Upper lobe of left lung (tissue), 6 donors: ENCODE results near the gene ATP6V1B1. TPM values are rescaled to one million over a fixed set of nuclear protein-coding genes. Genes with fewer than 3 reads are reported as not detected.

Experiments
- ATAC-seq, 2 donors: fragments of 200-7000 bp; cut with Tn5 transposase; one replicate each; pipeline ENCODE4 v1.9.1; 2022; ENCODE audit warnings: mild to moderate bottlenecking in 2 of 2, moderate library complexity in 2 of 2; ENCODE audit not compliant: low FRiP score in 2 of 2
- DNase-seq, 2 donors: peaks; one replicate each; pipeline ENCODE4 v3.0.0-alpha.2; 2019 to 2020
- H3K27ac ChIP-seq, 4 donors: fragments of 200-600 bp; sonication (generic); one replicate each; pipeline ENCODE4 v1.5.1; 2016 to 2019
- H3K27me3 ChIP-seq, 4 donors: fragments of 200-600 bp; sonication (generic); one replicate each; pipeline ENCODE4 v1.5.1; 2017 to 2019
- H3K36me3 ChIP-seq, 4 donors: fragments of 200-600 bp; sonication (generic); one replicate each; pipeline ENCODE4 v1.5.1; 2016 to 2019
- H3K4me1 ChIP-seq, 4 donors: fragments of 200-600 bp; sonication (generic); one replicate each; pipeline ENCODE4 v1.5.1; 2018 to 2019
- H3K4me3 ChIP-seq, 4 donors: fragments of 200-600 bp; sonication (generic); one replicate each; pipeline ENCODE4 v1.5.1; 2017 to 2019; ENCODE audit warnings: mild to moderate bottlenecking in 2 of 4, moderate library complexity in 1 of 4
- H3K9me3 ChIP-seq, 4 donors: fragments of 200-600 bp; sonication (generic); one replicate each; pipeline ENCODE4 v1.5.1; 2018 to 2019
- EP300 ChIP-seq, 4 donors: sonication (generic); formaldehyde crosslinking; IDR thresholded peaks; one replicate each; pipeline ENCODE4 v1.5.1; 2017; ENCODE audit warnings: antibody characterized with exemption in 4 of 4, control low read depth in 2 of 4
- POLR2A ChIP-seq, 4 donors: fragments of 450-650 bp; IDR thresholded peaks; one replicate each; pipeline ENCODE4 v1.5.1; 2016 to 2017; ENCODE audit warnings: antibody characterized with exemption in 4 of 4, mild to moderate bottlenecking in 2 of 4
- POLR2AphosphoS5 ChIP-seq, 2 donors: sonication (generic); formaldehyde crosslinking; IDR thresholded peaks; one replicate each; pipeline ENCODE4 v1.5.1; 2017; ENCODE audit warnings: antibody characterized with exemption in 2 of 2
- WGBS, 2 donors: methylation state at CpG; one replicate each; pipeline ENCODE4 v1.1.5; 2017 to 2018; 5-methylcytosine and 5-hydroxymethylcytosine counted together
- total RNA-seq, 6 donors: library from RNA; depleted of rRNA in 4 of 6; stranded (reverse); fragments of >200 nt in 4 of 6; gene quantifications; one replicate each; pipeline versions ENCODE4 v1.1.0 to v1.2.1, GENCODE V29; 2016 to 2021
- TF ChIP-seq, protein P1 (sequence below), 6 experiments: fragments of 450-650 bp in 4 of 6; fragments of 200-600 bp in 2 of 6; sonication (generic) in 2 of 6; IDR thresholded peaks; one replicate each; pipeline ENCODE4 v1.5.1; 2016 to 2019; ENCODE audit warnings: antibody characterized with exemption in 6 of 6
- donor health status: DM: no; HTN: no; CAD: no; lungs with moderate emphysema.
- donor health status: DM: no; HTN: yes; CAD: no; lungs with severe emphysema.

Gene ATP6V1B1
- total RNA-seq, 6 donors from 2014 or later = 1.6 to 23.0 (median 3.2) TPM; not detected in 1

DNA sequence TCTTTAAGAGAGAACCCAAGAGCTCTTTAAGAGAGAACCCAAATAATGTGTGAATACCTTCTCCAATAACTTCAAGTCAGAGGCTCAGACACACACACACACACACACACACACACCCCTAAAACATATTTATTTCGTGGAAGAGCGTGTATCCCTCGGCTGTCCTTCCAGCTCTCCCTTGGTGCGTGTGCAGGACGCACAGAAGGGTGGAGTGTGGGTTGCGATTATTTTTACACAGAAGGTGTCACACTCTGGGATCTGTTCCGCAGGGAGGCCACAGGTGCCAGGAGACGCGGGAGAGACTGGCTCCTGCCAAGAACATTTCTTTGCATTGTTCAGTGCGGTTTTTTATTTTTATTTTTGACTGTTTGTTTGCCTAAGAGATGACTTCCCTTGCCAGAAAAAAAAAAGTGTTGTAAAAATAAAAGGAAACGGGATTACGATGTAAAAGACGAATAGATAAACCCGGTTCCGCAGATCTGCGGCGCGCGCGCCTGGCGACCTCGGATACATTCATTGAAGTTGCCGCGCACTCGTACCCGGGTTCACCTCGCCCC lies 47.3 kb upstream of the ATP6V1B1 start:
- WGBS, 2 donors = 7 to 8% methylated on average over 27 of the region's 27 CpGs

DNA sequence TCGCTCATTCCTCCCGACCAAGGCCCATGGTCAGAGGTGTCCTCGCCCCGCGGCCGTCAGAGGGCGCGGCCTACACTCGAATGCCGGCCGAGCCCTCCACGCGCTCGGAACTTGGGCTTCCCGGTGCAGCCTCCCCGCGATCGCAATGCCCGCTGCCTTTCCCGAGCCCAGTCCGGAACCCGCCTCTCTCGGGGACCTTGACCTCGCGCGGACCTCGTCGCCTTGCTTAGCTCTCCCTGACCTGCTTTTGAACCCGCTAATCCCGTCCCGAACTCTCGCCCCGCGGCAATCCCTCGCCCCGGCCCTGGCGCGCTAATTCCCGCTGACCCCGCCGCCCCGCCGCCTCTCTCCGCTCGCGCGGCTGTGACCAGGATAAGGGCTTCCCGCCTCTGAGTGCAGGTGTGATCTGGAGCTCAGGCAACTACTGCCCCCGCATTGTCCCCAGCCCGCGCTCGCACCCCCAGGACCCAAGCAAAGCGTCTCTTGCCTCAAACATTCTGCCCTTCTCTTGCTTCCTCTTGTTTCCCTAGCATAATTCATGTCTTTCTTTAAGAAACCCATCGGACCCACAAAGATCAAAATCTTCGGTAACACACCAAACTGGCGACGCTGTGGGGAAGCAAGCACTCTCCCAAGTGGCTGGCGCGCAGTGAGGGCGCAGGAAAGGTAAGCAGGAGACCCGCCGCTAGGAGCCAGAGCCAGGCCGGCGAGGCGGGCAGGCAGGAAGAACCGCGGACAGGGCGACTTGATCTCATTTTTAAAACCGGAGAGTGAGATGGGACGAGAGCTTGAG lies 46.6 kb upstream of the ATP6V1B1 start:
- ATAC-seq (peak in 1 of 2 donors; percentile 41), DNase-seq (peak in 1 of 2 donors; percentile 83)
- no peaks in the 10 kb centered on the region for H3K36me3 ChIP-seq
- H3K9me3 ChIP-seq = no peaks in the 10 kb centered on the region
- no peak overlapping the region for H3K27ac ChIP-seq
- peaks cover 20 to 30% (median 22%) of the 10 kb centered on the region in 4 donors for H3K4me1 ChIP-seq
- WGBS, 2 donors = 11 to 19% methylated on average over 65 to 66 of the region's 70 CpGs
- peak overlapping the region in 2 of 4 donors; percentile 10 to 51 for H3K4me3 ChIP-seq
- TF ChIP-seq POLR2A (IDR thresholded peaks at IDR 0.05) (no peak), POLR2AphosphoS5 (IDR thresholded peaks at IDR 0.05) (no peak), EP300 (IDR thresholded peaks at IDR 0.05) (no peak)
- TF ChIP-seq, protein P1, sequence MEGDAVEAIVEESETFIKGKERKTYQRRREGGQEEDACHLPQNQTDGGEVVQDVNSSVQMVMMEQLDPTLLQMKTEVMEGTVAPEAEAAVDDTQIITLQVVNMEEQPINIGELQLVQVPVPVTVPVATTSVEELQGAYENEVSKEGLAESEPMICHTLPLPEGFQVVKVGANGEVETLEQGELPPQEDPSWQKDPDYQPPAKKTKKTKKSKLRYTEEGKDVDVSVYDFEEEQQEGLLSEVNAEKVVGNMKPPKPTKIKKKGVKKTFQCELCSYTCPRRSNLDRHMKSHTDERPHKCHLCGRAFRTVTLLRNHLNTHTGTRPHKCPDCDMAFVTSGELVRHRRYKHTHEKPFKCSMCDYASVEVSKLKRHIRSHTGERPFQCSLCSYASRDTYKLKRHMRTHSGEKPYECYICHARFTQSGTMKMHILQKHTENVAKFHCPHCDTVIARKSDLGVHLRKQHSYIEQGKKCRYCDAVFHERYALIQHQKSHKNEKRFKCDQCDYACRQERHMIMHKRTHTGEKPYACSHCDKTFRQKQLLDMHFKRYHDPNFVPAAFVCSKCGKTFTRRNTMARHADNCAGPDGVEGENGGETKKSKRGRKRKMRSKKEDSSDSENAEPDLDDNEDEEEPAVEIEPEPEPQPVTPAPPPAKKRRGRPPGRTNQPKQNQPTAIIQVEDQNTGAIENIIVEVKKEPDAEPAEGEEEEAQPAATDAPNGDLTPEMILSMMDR (IDR thresholded peaks at IDR 0.05) = no peak
- H3K27me3 ChIP-seq = peaks cover 0 to 55% (median 23%) of the 10 kb centered on the region in 4 donors

More for the DNA sequence above, 47.3 kb upstream of the ATP6V1B1 start:
- Histone ChIP-seq H3K27me3 (peaks cover 0 to 58% (median 23%) of the 10 kb centered on the region in 4 donors), H3K27ac (no peak overlapping the region), H3K4me3 (peak overlapping the region in 2 of 4 donors; percentile 10 to 51), H3K36me3 (no peaks in the 10 kb centered on the region), H3K4me1 (peaks cover 20 to 30% (median 22%) of the 10 kb centered on the region in 4 donors), H3K9me3 (no peaks in the 10 kb centered on the region)
- DNase-seq = no peak
- TF ChIP-seq POLR2AphosphoS5 (IDR thresholded peaks at IDR 0.05) (no peak), POLR2A (IDR thresholded peaks at IDR 0.05) (no peak), EP300 (IDR thresholded peaks at IDR 0.05) (no peak)
- TF ChIP-seq, protein P1 (IDR thresholded peaks at IDR 0.05) = no peak
- ATAC-seq = no peak

DNA sequence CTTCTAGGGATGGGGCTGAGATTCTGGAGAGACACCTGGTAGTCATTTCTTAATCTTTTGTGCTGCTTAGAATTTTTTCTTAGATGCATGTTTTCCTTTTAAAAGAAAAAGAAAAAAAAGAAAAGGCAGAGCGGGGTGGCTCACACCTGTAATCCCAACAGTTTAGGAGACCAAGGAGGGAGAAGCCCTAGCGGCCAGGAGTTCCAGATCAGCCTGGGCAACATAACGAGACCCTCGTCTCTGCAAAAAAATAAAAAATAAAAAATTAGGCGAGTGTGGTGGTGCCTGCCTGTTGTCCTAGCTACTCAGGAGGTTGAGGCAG lies 46.0 kb upstream of the ATP6V1B1 start:
- Histone ChIP-seq H3K27ac (no peak overlapping the region), H3K36me3 (no peaks in the 10 kb centered on the region), H3K4me1 (peaks cover 20 to 30% (median 22%) of the 10 kb centered on the region in 4 donors), H3K4me3 (no peak overlapping the region), H3K27me3 (peaks cover 0 to 50% (median 23%) of the 10 kb centered on the region in 4 donors), H3K9me3 (no peaks in the 10 kb centered on the region)
- TF ChIP-seq POLR2A (IDR thresholded peaks at IDR 0.05) = no peak
- TF ChIP-seq, protein P1 (IDR thresholded peaks at IDR 0.05) = no peak
- no peak for TF ChIP-seq EP300 (IDR thresholded peaks at IDR 0.05)
- no peak for TF ChIP-seq POLR2AphosphoS5 (IDR thresholded peaks at IDR 0.05)
- ATAC-seq (no peak), DNase-seq (no peak)
- WGBS, 2 donors = 56 to 62% methylated on average over 5 of the region's 5 CpGs

DNA sequence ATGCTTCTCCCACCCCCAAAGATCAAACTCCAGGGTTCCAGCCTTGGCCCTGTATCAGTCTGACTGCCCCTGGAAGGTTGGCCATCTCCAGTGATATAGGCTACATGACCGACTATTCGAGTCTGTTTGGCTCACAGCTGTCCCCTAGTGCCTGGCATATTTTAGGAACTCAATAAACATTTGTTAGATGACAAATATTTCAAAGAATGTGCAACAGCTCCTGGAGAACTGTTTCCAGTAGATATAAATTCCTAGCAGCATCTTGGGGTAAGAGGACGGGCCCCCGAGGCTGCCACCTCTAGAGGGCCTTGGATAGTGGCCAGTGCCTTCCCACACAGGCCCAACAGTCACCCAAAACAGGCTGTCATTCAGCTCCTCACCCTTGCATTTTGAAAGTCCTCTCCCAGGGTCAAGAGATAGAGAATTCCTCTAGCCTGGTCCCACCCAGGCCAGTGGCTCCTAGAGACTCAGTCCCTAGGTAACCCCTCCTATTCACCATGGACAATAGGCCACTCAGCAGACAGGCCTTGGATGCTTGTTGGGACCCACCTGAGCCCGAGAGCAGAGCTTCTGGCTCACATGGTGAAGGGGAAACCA lies 45.1 kb upstream of the ATP6V1B1 start:
- Histone ChIP-seq H3K4me1 (peaks cover 20 to 30% (median 22%) of the 10 kb centered on the region in 4 donors), H3K36me3 (no peaks in the 10 kb centered on the region), H3K9me3 (no peaks in the 10 kb centered on the region), H3K27me3 (peaks cover 0 to 42% (median 21%) of the 10 kb centered on the region in 4 donors), H3K4me3 (no peak overlapping the region), H3K27ac (no peak overlapping the region)
- WGBS, 2 donors = 65 to 72% methylated on average over 5 of the region's 5 CpGs
- ATAC-seq = no peak
- TF ChIP-seq, protein P1 (IDR thresholded peaks at IDR 0.05) = no peak
- TF ChIP-seq POLR2A (IDR thresholded peaks at IDR 0.05) (no peak), EP300 (IDR thresholded peaks at IDR 0.05) (no peak), POLR2AphosphoS5 (IDR thresholded peaks at IDR 0.05) (no peak)
- DNase-seq = no peak
